RWPE1 (cell line): ENCODE results near the gene PROS1.
"Not testable (repeated sequence)": the region's sequence is repeated elsewhere in the genome, so short reads cannot be mapped to it uniquely, and the experiment has no call there.

Experiments
- CTCF ChIA-PET: fragments of 350-600 bp; sonication (Branson Sonifier 250); formaldehyde crosslinking; extraction: SDS; loops from one replicate; lab custom pipeline; 2021; lab: Yijun Ruan, JAX
- POLR2A ChIA-PET: fragments of 400-600 bp; formaldehyde crosslinking; extraction: SDS; loops from one replicate; lab custom pipeline; 2020; ENCODE audit warnings: antibody characterized with exemption; ENCODE audit not compliant: low non-redundant PET; lab: Yijun Ruan, JAX
- DNase-seq: peaks from one replicate; pipeline ENCODE4 v3.0.0; 2012; ENCODE audit warnings: low spot score
- H3K27ac ChIP-seq: fragments of 450-650 bp; 2 replicates; pipeline ENCODE4 v1.5.1; 2017
- TF ChIP-seq, protein P1 (sequence below): fragments of 450-650 bp; conservative IDR thresholded peaks from 2 replicates; pipeline ENCODE4 v1.5.1; 2017; ENCODE audit warnings: low read depth, mild to moderate bottlenecking

Gene PROS1

GRCh38 chr3:93981649-93982048 is 8.0 kb upstream of the PROS1 start:
- no peak for DNase-seq
- no peak overlapping the region for H3K27ac ChIP-seq
- TF ChIP-seq, protein P1, sequence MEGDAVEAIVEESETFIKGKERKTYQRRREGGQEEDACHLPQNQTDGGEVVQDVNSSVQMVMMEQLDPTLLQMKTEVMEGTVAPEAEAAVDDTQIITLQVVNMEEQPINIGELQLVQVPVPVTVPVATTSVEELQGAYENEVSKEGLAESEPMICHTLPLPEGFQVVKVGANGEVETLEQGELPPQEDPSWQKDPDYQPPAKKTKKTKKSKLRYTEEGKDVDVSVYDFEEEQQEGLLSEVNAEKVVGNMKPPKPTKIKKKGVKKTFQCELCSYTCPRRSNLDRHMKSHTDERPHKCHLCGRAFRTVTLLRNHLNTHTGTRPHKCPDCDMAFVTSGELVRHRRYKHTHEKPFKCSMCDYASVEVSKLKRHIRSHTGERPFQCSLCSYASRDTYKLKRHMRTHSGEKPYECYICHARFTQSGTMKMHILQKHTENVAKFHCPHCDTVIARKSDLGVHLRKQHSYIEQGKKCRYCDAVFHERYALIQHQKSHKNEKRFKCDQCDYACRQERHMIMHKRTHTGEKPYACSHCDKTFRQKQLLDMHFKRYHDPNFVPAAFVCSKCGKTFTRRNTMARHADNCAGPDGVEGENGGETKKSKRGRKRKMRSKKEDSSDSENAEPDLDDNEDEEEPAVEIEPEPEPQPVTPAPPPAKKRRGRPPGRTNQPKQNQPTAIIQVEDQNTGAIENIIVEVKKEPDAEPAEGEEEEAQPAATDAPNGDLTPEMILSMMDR = no peak
- ChIA-PET POLR2A (no interaction called here), CTCF (interaction anchor here (1.0 kb wide), 1 partner anchor 87 kb away, joined by 3 read pairs; no protein-coding TSS in a partner anchor)

GRCh38 chr3:93979850-93980676 is 6.4 kb upstream of the PROS1 start, which contains the start of gene ARL13B:
Gene ARL13B (plus strand): TSS chr3:93980155. CDS start chr3:93980424, 269 bp downstream.
- H3K27ac ChIP-seq = peak within 1 kb of the TSS; percentile 93

DNA sequence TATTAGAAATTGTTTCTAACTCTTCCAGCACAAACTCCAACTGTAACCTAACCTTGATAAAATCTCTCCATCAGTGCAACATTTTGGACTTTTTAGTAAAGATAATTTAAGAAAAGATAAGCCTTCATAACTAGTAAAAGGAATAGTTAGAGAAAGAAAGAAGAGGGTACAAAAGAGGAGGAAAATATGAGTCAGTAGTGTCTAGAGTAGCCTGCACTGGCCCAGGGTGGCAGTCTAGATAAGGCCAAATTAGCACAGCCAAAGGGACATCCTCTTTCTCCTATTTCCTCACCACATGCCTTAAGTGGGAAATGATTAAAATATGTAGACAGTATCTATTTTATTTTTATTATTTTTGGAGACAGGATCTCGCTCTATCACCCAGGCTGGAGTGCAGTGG is 3.7 kb downstream of the PROS1 start:
- no peak for DNase-seq
- POLR2A ChIA-PET = no interaction called here
- CTCF ChIA-PET = no interaction called here

More at GRCh38 chr3:93979850-93980676, 6.4 kb upstream of the PROS1 start, which contains the start of gene ARL13B:
- TF ChIP-seq, protein P1 = no peak
- peak; percentile 98 for DNase-seq
- POLR2A ChIA-PET = no interaction called here
- CTCF ChIA-PET = no interaction called here

DNA sequence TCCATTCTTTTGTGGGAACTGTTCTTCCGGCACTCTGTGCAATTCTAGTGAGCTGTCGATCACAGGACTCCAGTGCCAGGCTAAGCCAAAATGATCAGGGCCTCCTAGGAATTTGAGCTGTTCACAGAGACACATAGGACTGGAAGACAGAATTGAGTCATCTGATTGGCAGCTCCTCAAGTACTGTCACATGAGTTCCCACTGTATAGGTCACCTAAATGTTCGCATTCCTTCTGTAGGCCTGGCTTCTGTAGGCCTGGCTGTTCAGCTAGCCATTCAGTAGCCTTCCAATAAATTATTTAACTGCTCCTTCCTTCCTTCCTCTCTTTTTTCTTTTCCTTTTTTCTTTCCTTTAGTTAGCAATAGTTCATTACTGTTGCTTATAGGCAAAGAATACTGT is 4.3 kb downstream of the PROS1 start:
- ChIA-PET POLR2A (no interaction called here), CTCF (interaction anchor here (0.9 kb wide), 1 partner anchor 27 kb away, joined by 3 read pairs; no protein-coding TSS in a partner anchor)
- TF ChIP-seq, protein P1 = no peak
- DNase-seq = peak; percentile 39
- no peak overlapping the region for H3K27ac ChIP-seq

More for the DNA sequence above, 3.7 kb downstream of the PROS1 start:
- TF ChIP-seq, protein P1 = no peak
- H3K27ac ChIP-seq = no peak overlapping the region

DNA sequence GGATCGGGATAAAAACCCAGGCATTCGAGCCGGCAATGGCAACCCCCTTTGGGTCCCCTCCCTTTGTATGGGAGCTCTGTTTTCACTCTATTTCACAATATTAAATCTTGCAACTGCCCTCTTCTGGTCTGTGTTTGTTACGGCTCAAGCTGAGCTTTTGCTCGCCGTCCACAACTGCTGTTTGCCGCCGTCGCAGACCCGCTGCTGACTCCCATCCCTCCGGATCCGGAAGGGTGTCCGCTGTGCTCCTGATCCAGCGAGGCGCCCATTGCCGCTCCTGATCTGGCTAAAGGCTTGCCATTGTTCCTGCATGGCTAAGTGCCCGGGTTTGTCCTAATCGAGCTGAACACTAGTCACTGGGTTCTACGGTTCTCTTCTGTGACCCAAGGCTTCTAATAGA is 8.6 kb downstream of the PROS1 start:
- DNase-seq, H3K27ac ChIP-seq, CTCF ChIA-PET, POLR2A ChIA-PET: not testable (repeated sequence)

GRCh38 chr3:93962798-93963197 is 10.9 kb downstream of the PROS1 start:
- ChIA-PET CTCF (no interaction called here), POLR2A (interaction anchor here (0.6 kb wide), 1 partner anchor 11 kb away, joined by 3 read pairs; the partner anchor contains the start of gene PROS1)
- TF ChIP-seq, protein P1 = no peak
- no peak for DNase-seq
- H3K27ac ChIP-seq = no peak overlapping the region

DNA sequence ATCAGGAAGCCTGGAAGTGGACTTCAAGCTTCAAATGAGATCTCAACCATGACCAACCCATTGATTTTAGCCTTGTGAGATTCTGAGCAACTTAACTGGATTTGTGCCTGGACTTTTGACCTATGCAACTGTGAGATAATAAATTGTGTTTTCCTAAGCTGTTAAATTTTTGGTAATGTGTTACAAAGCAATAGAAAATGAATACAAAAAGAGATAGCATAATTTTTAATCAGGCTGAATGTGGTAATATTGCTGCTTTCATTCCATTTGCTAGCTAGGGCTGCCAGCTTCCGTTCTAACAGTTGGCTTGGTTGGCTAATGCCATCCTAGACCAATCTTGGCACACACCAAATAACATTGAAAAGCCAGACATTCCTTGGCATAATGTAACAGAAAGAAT is 12.2 kb downstream of the PROS1 start:
- POLR2A ChIA-PET = no interaction called here
- DNase-seq = no peak
- TF ChIP-seq, protein P1 = no peak
- CTCF ChIA-PET = no interaction called here
- H3K27ac ChIP-seq = no peak overlapping the region
